SJSA1 (cell line): Measurements from ENCODE around the gene SPPL2B. TPM values are rescaled to one million over a fixed set of nuclear protein-coding genes. Genes with fewer than 3 reads are reported as not detected.
A peak's percentile ranks its signal among the peaks of the same experiment; 100 is the strongest.
"Not testable (repeated sequence)": the region's sequence is repeated elsewhere in the genome, so short reads cannot be mapped to it uniquely, and the experiment has no call there.

Experiments
- DNase-seq, 2 experiments: peaks; one replicate each; pipeline ENCODE4 v3.0.0-alpha.2; 2015 to 2020; ENCODE audit warnings: low spot score in 2 of 2, low read depth in 1 of 2
- H3K27ac ChIP-seq: fragments of 250-450 bp; sonication (Bioruptor Pico); 2 replicates; pipeline ENCODE4 v1.5.1; 2020; ENCODE audit warnings: mild to moderate bottlenecking, moderate library complexity
- H3K27me3 ChIP-seq: fragments of 250-450 bp; sonication (Bioruptor Pico); replicated peaks from 2 replicates; pipeline ENCODE4 v1.5.1; 2020; ENCODE audit warnings: mild to moderate bottlenecking, moderate library complexity
- H3K36me3 ChIP-seq: fragments of 250-450 bp; sonication (Bioruptor Pico); 2 replicates; pipeline ENCODE4 v1.5.1; 2020; ENCODE audit warnings: mild to moderate bottlenecking
- H3K4me1 ChIP-seq: fragments of 250-450 bp; sonication (Bioruptor Pico); replicated peaks from 2 replicates; pipeline ENCODE4 v1.6.1; 2021; ENCODE audit warnings: mild to moderate bottlenecking
- H3K4me3 ChIP-seq: fragments of 250-450 bp; sonication (Bioruptor Pico); 2 replicates; pipeline ENCODE4 v1.5.1; 2020; ENCODE audit warnings: mild to moderate bottlenecking
- H3K9me3 ChIP-seq: fragments of 250-450 bp; sonication (Bioruptor Pico); replicated peaks from 2 replicates; pipeline ENCODE4 v1.5.1; 2020; ENCODE audit warnings: mild to moderate bottlenecking
- total RNA-seq: library from RNA; depleted of rRNA; stranded (reverse); fragments of >200 nt; shearing (Covaris generic); gene quantifications from 2 replicates; pipeline ENCODE4 v1.2.3, GENCODE V29; 2014

Gene SPPL2B
- total RNA-seq, 1 experiment from 2014 or later = 32.2 TPM

GRCh38 chr19:2387367-2388288 is 59.1 kb downstream of the SPPL2B start:
- no peaks in the 10 kb centered on the region for H3K27me3 ChIP-seq
- no peaks in the 10 kb centered on the region for H3K36me3 ChIP-seq
- H3K4me1 ChIP-seq = peaks cover 3% of the 10 kb centered on the region
- no peak overlapping the region for H3K4me3 ChIP-seq
- no peak overlapping the region for H3K27ac ChIP-seq
- no peak for DNase-seq
- H3K9me3 ChIP-seq = no peaks in the 10 kb centered on the region

GRCh38 chr19:2389594-2389993 is 61.1 kb downstream of the SPPL2B start:
- Histone ChIP-seq H3K4me1 (peaks cover 5% of the 10 kb centered on the region), H3K27ac (no peak overlapping the region), H3K27me3 (no peaks in the 10 kb centered on the region), H3K4me3 (no peak overlapping the region), H3K36me3 (no peaks in the 10 kb centered on the region), H3K9me3 (no peaks in the 10 kb centered on the region; the same call in 1 of the 2 replicates)
- no peak for DNase-seq

GRCh38 chr19:2391118-2391725 is 62.7 kb downstream of the SPPL2B start:
- Histone ChIP-seq H3K36me3 (no peaks in the 10 kb centered on the region), H3K9me3 (no peaks in the 10 kb centered on the region; the same call in 1 of the 2 replicates), H3K27ac (no peak overlapping the region), H3K4me1 (0 out of 2 replicates have a peak, but pooled peaks cover 5% of the 10 kb centered on the region), H3K4me3 (no peak overlapping the region), H3K27me3 (no peaks in the 10 kb centered on the region)
- peak in 1 of 2 experiments; percentile 45 for DNase-seq

GRCh38 chr19:2392366-2392765 is 63.9 kb downstream of the SPPL2B start:
- Histone ChIP-seq H3K36me3 (no peaks in the 10 kb centered on the region), H3K9me3 (no peaks in the 10 kb centered on the region; the same call in 1 of the 2 replicates), H3K27me3 (no peaks in the 10 kb centered on the region), H3K27ac (no peak overlapping the region), H3K4me3 (no peak overlapping the region), H3K4me1 (0 out of 2 replicates have a peak, but pooled peaks cover 5% of the 10 kb centered on the region)
- no peak for DNase-seq

GRCh38 chr19:2392899-2393298 is 64.4 kb downstream of the SPPL2B start:
- H3K4me1 ChIP-seq, H3K4me3 ChIP-seq, H3K36me3 ChIP-seq, H3K27me3 ChIP-seq, H3K9me3 ChIP-seq, H3K27ac ChIP-seq, DNase-seq: not testable (repeated sequence)

- H3K27ac ChIP-seq = no peak overlapping the region
- no peak for DNase-seq
- no peaks in the 10 kb centered on the region for H3K27me3 ChIP-seq
- H3K9me3 ChIP-seq = no peaks in the 10 kb centered on the region; the same call in 1 of the 2 replicates
- no peaks in the 10 kb centered on the region for H3K36me3 ChIP-seq
- 0 out of 2 replicates have a peak, but pooled peaks cover 5% of the 10 kb centered on the region for H3K4me1 ChIP-seq
- no peak overlapping the region for H3K4me3 ChIP-seq
Measured at GRCh38 chr19:2394054-2394441, 65.6 kb downstream of the SPPL2B start.

- H3K27me3 ChIP-seq = no peaks in the 10 kb centered on the region
- H3K9me3 ChIP-seq = no peaks in the 10 kb centered on the region; the same call in 1 of the 2 replicates
- H3K27ac ChIP-seq = no peak overlapping the region
- DNase-seq = no peak
- H3K4me1 ChIP-seq = 0 out of 2 replicates have a peak, but pooled peaks cover 5% of the 10 kb centered on the region
- H3K4me3 ChIP-seq = peak overlapping the region; percentile 24; the same call in 1 of the 2 replicates
- H3K36me3 ChIP-seq = no peaks in the 10 kb centered on the region
Measured at GRCh38 chr19:2394442-2395292, 66.2 kb downstream of the SPPL2B start.

- not testable (repeated sequence) for DNase-seq, H3K9me3 ChIP-seq, H3K27ac ChIP-seq, H3K27me3 ChIP-seq, H3K36me3 ChIP-seq, H3K4me1 ChIP-seq, H3K4me3 ChIP-seq
Measured at GRCh38 chr19:2395293-2395829, 66.9 kb downstream of the SPPL2B start.

GRCh38 chr19:2397173-2397572 is 68.7 kb downstream of the SPPL2B start:
- not testable (repeated sequence) for H3K9me3 ChIP-seq, H3K4me3 ChIP-seq, H3K4me1 ChIP-seq, H3K36me3 ChIP-seq, DNase-seq, H3K27ac ChIP-seq, H3K27me3 ChIP-seq

- Histone ChIP-seq H3K27ac (no peak overlapping the region), H3K4me1 (0 out of 2 replicates have a peak, but pooled peaks cover 5% of the 10 kb centered on the region), H3K36me3 (no peaks in the 10 kb centered on the region), H3K9me3 (no peaks in the 10 kb centered on the region), H3K4me3 (no peak overlapping the region), H3K27me3 (no peaks in the 10 kb centered on the region)
- no peak for DNase-seq
Measured at GRCh38 chr19:2398735-2399305, 70.3 kb downstream of the SPPL2B start.

- Histone ChIP-seq H3K4me1 (0 out of 2 replicates have a peak, but pooled peaks cover 4% of the 10 kb centered on the region), H3K27ac (no peak overlapping the region), H3K9me3 (no peaks in the 10 kb centered on the region), H3K27me3 (no peaks in the 10 kb centered on the region), H3K36me3 (no peaks in the 10 kb centered on the region), H3K4me3 (no peak overlapping the region)
- DNase-seq = no peak
Measured at GRCh38 chr19:2399582-2399981, 71.1 kb downstream of the SPPL2B start.
